Measurements from ENCODE around the gene CYP26A1.

Gene CYP26A1

DNA sequence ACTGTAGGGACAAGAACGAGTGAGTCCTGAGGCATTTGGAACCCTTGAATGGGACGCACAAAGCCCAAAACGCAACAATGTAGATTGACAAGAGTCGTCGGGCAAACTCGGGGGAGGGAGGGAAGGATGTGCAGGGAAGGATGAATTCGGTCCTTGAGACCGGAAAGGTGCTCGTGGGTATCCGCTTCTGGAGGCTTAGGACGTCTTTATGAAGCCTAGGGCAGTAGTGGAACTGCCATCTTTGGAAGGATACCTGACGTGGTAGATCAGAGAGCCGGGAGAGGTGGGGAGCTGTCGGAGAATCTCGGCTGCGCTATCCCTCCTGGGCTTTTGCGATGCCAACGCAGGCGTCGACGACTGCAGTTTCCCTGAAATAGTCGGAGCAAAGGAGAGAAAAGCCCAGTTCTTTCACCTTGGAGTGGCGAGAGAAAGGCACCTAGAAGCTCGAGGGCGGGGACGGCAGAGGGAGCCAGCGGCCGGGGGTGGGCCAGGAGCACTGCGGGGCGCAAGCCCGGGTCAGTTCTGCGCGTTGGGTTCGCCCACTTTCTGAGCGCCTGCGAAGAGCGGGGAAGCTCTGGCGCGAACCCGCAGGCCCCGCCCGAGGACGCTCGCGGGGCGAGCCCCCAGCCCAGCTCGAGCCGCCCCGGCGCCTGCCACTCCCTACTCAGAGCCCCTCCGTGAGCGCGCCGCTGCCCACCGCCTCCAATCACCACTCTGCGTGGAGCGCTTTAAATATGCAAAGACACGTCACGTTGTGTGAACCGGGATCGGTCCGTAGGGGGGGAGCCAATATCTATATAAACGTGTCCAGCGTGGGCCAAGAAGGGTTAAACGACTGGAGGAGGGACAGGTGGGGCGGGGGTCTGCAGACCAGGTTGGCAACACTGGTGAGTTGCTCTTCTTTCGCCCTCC is 13.5 kb upstream of the CYP26A1 start, which contains the start of gene CYP26C1:
TSS of gene CYP26C1 (plus strand) at position 824 of the 912 bp plus-strand sequence. CDS start 466 bp downstream, outside the sequence.
- Histone ChIP-seq H4K20me1 (ENCODE audit: insufficient read depth, low read length, poor library complexity, severe bottlenecking) (no peaks in the 10 kb centered on the region), H3K4me3 (ENCODE audit: low read length, poor library complexity, severe bottlenecking) (no peak within 1 kb of the TSS), H3K36me3 (ENCODE audit: insufficient read depth, low read length) (peaks cover 4% of the 10 kb centered on the region; the same call in 1 of the 2 replicates), H3F3A (ENCODE audit: low read depth) (no peaks in the 10 kb centered on the region), H2AFZ (ENCODE audit: low read length) (no peak within 1 kb of the TSS), H3K4me2 (ENCODE audit: low read depth, low read length, poor library complexity, severe bottlenecking) (no peak within 1 kb of the TSS), H3K27me3 (ENCODE audit: insufficient read depth, low read length, poor library complexity, severe bottlenecking) (no peaks in the 10 kb centered on the region), H3K9me2 (replicated peaks; ENCODE audit: low read depth, low read length) (no peaks in the 10 kb centered on the region), H3K9me3 (ENCODE audit: insufficient read depth, low read depth, low read length) (no peaks in the 10 kb centered on the region), H3K4me1 (ENCODE audit: insufficient read depth, low read length, poor library complexity, severe bottlenecking) (no peaks in the 10 kb centered on the region), H3K9ac (ENCODE audit: low read depth, low read length, poor library complexity, severe bottlenecking) (no peak within 1 kb of the TSS), H3K79me2 (ENCODE audit: insufficient read depth, low read length) (no peaks in the 10 kb centered on the region)
- no peak for TF ChIP-seq CTCF (conservative IDR thresholded peaks at IDR 0.05; ENCODE audit: low read length)
- TF ChIP-seq EZH2phosphoT487 (IDR thresholded peaks at IDR 0.05; ENCODE audit: borderline replicate concordance) = no peak

- H3K36me3 ChIP-seq (ENCODE audit: insufficient read depth, low read length) = peaks cover 4% of the 10 kb centered on the region; the same call in 1 of the 2 replicates
- H3K9ac ChIP-seq (ENCODE audit: low read depth, low read length, poor library complexity, severe bottlenecking) = no peak overlapping the region
- no peaks in the 10 kb centered on the region for H3K79me2 ChIP-seq (ENCODE audit: insufficient read depth, low read length)
- H3K9me2 ChIP-seq (replicated peaks; ENCODE audit: low read depth, low read length) = no peaks in the 10 kb centered on the region
- no peak overlapping the region for H3K4me3 ChIP-seq (ENCODE audit: low read length, poor library complexity, severe bottlenecking)
- no peak overlapping the region for H3K4me2 ChIP-seq (ENCODE audit: low read depth, low read length, poor library complexity, severe bottlenecking)
- H3F3A ChIP-seq (ENCODE audit: low read depth) = no peaks in the 10 kb centered on the region
- H3K4me1 ChIP-seq (ENCODE audit: insufficient read depth, low read length, poor library complexity, severe bottlenecking) = no peaks in the 10 kb centered on the region
- TF ChIP-seq EZH2phosphoT487 (IDR thresholded peaks at IDR 0.05; ENCODE audit: borderline replicate concordance) (no peak), CTCF (conservative IDR thresholded peaks at IDR 0.05; ENCODE audit: low read length) (no peak)
- H2AFZ ChIP-seq (ENCODE audit: low read length) = no peak overlapping the region
- H4K20me1 ChIP-seq (ENCODE audit: insufficient read depth, low read length, poor library complexity, severe bottlenecking) = no peaks in the 10 kb centered on the region
- H3K27me3 ChIP-seq (ENCODE audit: insufficient read depth, low read length, poor library complexity, severe bottlenecking) = no peaks in the 10 kb centered on the region
- H3K9me3 ChIP-seq (ENCODE audit: insufficient read depth, low read depth, low read length) = no peaks in the 10 kb centered on the region
Observed at GRCh38 chr10:93060887-93061593, 12.7 kb upstream of the CYP26A1 start.

GRCh38 chr10:93061594-93062513 is 11.8 kb upstream of the CYP26A1 start:
- no peak overlapping the region for H3K9ac ChIP-seq (ENCODE audit: low read depth, low read length, poor library complexity, severe bottlenecking)
- no peak overlapping the region for H2AFZ ChIP-seq (ENCODE audit: low read length)
- no peak for TF ChIP-seq EZH2phosphoT487 (IDR thresholded peaks at IDR 0.05; ENCODE audit: borderline replicate concordance)
- TF ChIP-seq CTCF (conservative IDR thresholded peaks at IDR 0.05; ENCODE audit: low read length) = no peak
- no peaks in the 10 kb centered on the region for H4K20me1 ChIP-seq (ENCODE audit: insufficient read depth, low read length, poor library complexity, severe bottlenecking)
- H3K79me2 ChIP-seq (ENCODE audit: insufficient read depth, low read length) = no peaks in the 10 kb centered on the region
- no peaks in the 10 kb centered on the region for H3K4me1 ChIP-seq (ENCODE audit: insufficient read depth, low read length, poor library complexity, severe bottlenecking)
- H3F3A ChIP-seq (ENCODE audit: low read depth) = no peaks in the 10 kb centered on the region
- H3K9me2 ChIP-seq (replicated peaks; ENCODE audit: low read depth, low read length) = no peaks in the 10 kb centered on the region
- no peaks in the 10 kb centered on the region for H3K9me3 ChIP-seq (ENCODE audit: insufficient read depth, low read depth, low read length)
- H3K27me3 ChIP-seq (ENCODE audit: insufficient read depth, low read length, poor library complexity, severe bottlenecking) = no peaks in the 10 kb centered on the region
- H3K4me3 ChIP-seq (ENCODE audit: low read length, poor library complexity, severe bottlenecking) = no peak overlapping the region
- no peak overlapping the region for H3K4me2 ChIP-seq (ENCODE audit: low read depth, low read length, poor library complexity, severe bottlenecking)
- peaks cover 4% of the 10 kb centered on the region; the same call in 1 of the 2 replicates for H3K36me3 ChIP-seq (ENCODE audit: insufficient read depth, low read length)

Measured in Loucy (cell line).